Tibial nerve (tissue), 3 donors: Measurements from ENCODE around the gene SUSD4.

Experiments
- POLR2A ChIP-seq, 2 donors: fragments of 450-650 bp; IDR thresholded peaks; one replicate each; pipeline ENCODE4 v1.6.1; 2017; ENCODE audit warnings: antibody characterized with exemption in 2 of 2, mild to moderate bottlenecking in 2 of 2, moderate library complexity in 2 of 2
- TF ChIP-seq, protein P1 (sequence below), 5 experiments: fragments of 200-600 bp in 3 of 5; fragments of 450-650 bp in 2 of 5; sonication (generic) in 3 of 5; IDR thresholded peaks; one replicate each; pipeline ENCODE4 v1.5.1; 2016 to 2019; ENCODE audit warnings: antibody characterized with exemption in 5 of 5, mild to moderate bottlenecking in 3 of 5, moderate library complexity in 2 of 5

DNA sequence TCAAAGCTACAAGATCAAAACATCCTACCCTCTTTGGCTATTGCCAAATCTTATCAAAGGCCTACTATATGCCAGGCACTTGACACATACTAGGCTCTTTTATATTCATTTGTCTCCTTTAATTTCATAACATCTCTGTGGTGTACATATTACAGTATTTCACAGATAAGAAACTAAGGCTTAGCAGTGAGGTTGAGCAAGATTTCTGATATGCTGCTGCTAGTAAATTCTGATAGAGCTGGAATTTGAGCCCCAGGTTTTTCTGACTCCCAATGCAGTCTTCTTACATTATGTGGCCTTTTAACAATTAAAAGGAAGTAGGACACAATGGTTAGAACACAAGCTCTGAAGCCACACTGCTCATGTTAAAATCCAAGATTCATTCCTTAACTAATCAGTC, 46.1 kb upstream of the SUSD4 start:
- TF ChIP-seq, protein P1, sequence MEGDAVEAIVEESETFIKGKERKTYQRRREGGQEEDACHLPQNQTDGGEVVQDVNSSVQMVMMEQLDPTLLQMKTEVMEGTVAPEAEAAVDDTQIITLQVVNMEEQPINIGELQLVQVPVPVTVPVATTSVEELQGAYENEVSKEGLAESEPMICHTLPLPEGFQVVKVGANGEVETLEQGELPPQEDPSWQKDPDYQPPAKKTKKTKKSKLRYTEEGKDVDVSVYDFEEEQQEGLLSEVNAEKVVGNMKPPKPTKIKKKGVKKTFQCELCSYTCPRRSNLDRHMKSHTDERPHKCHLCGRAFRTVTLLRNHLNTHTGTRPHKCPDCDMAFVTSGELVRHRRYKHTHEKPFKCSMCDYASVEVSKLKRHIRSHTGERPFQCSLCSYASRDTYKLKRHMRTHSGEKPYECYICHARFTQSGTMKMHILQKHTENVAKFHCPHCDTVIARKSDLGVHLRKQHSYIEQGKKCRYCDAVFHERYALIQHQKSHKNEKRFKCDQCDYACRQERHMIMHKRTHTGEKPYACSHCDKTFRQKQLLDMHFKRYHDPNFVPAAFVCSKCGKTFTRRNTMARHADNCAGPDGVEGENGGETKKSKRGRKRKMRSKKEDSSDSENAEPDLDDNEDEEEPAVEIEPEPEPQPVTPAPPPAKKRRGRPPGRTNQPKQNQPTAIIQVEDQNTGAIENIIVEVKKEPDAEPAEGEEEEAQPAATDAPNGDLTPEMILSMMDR (IDR thresholded peaks at IDR 0.05) = no peak
- no peak for TF ChIP-seq POLR2A (IDR thresholded peaks at IDR 0.05)
